PC-3 (cell line): ENCODE data around the gene TMEM132E. TPM values are rescaled to one million over a fixed set of nuclear protein-coding genes. Genes with fewer than 3 reads are reported as not detected.

Experiments
- ATAC-seq: fragments of 200-7000 bp; cut with Tn5 transposase; 2 replicates; pipeline ENCODE4 v1.9.1; 2020; ENCODE audit warnings: mild to moderate bottlenecking, moderate library complexity
- BruUV-seq: library from RNA; stranded (reverse); fragments of 400-500 nt; replicated peaks from 2 replicates; lab custom pipeline; 2021; lab: Mats Ljungman, UMichigan
- CTCF ChIA-PET: fragments of 300-600 bp; sonication (Branson Sonifier 250); formaldehyde crosslinking; loops from one replicate; lab custom pipeline; 2022; ENCODE audit warnings: antibody characterized with exemption; lab: Charles Lee
- POLR2A ChIA-PET: fragments of 300-600 bp; sonication (Branson Sonifier 250); formaldehyde crosslinking; loops from one replicate; lab custom pipeline; 2022; ENCODE audit warnings: antibody characterized with exemption; ENCODE audit not compliant: unreplicated experiment; lab: Charles Lee
- DNase-seq: peaks from one replicate; pipeline ENCODE4 v3.0.0-alpha.2; 2015
- H2AFZ ChIP-seq: fragments of 300-600 bp; sonication (generic); 2 replicates; pipeline ENCODE4 v1.6.0; 2016; ENCODE audit warnings: antibody characterized with exemption, low read length
- H3F3A ChIP-seq: fragments of 300-600 bp; sonication (generic); one replicate; pipeline ENCODE4 v1.6.0; 2017; ENCODE audit warnings: antibody characterized with exemption, low read length, control low read depth, mild to moderate bottlenecking; ENCODE audit not compliant: unreplicated experiment
- H3K27ac ChIP-seq: fragments of 300-600 bp; sonication (generic); 2 replicates; pipeline ENCODE4 v1.5.1; 2016; ENCODE audit warnings: mild to moderate bottlenecking, low read length
- H3K27me3 ChIP-seq: fragments of 300-600 bp; sonication (generic); 2 replicates; pipeline ENCODE4 v1.6.1; 2016; ENCODE audit warnings: low read length, mixed read lengths
- H3K36me3 ChIP-seq: fragments of 300-600 bp; sonication (generic); 2 replicates; pipeline ENCODE4 v1.6.1; 2016; ENCODE audit warnings: low read depth, mixed run types, low read length, mixed read lengths
- H3K4me1 ChIP-seq: fragments of 300-600 bp; sonication (generic); 2 replicates; pipeline ENCODE4 v1.5.1; 2016; ENCODE audit warnings: low read length; ENCODE audit not compliant: insufficient read depth
- H3K4me2 ChIP-seq: fragments of 300-600 bp; sonication (generic); 2 replicates; pipeline ENCODE4 v1.6.0; 2016; ENCODE audit warnings: low read length
- H3K4me3 ChIP-seq: fragments of 300-600 bp; sonication (generic); 2 replicates; pipeline ENCODE4 v1.5.1; 2016; ENCODE audit warnings: mild to moderate bottlenecking, low read length, mixed read lengths
- H3K79me2 ChIP-seq: fragments of 300-600 bp; sonication (generic); 2 replicates; pipeline ENCODE4 v1.6.1; 2017; ENCODE audit warnings: low read length, mixed read lengths
- H3K9ac ChIP-seq: fragments of 300-600 bp; sonication (generic); 2 replicates; pipeline ENCODE4 v1.6.0; 2016; ENCODE audit warnings: mild to moderate bottlenecking, low read length
- H3K9me2 ChIP-seq: fragments of 300-600 bp; sonication (generic); replicated peaks from 2 replicates; pipeline ENCODE4 v1.6.1; 2016; ENCODE audit warnings: mixed run types, low read length, mixed read lengths
- H3K9me3 ChIP-seq: fragments of 300-600 bp; sonication (generic); 2 replicates; pipeline ENCODE4 v1.6.1; 2016; ENCODE audit warnings: low read length, mixed read lengths
- H4K20me1 ChIP-seq: fragments of 300-600 bp; sonication (generic); 2 replicates; pipeline ENCODE4 v1.6.1; 2016; ENCODE audit warnings: low read length, mixed read lengths
- EZH2 ChIP-seq: fragments of 300-600 bp; sonication (generic); IDR thresholded peaks from one replicate; pipeline ENCODE4 v1.6.1; 2017; ENCODE audit warnings: antibody characterized with exemption, mild to moderate bottlenecking, low read length; ENCODE audit not compliant: unreplicated experiment
- EZH2phosphoT487 ChIP-seq: fragments of 300-600 bp; sonication (generic); IDR thresholded peaks from 2 replicates; pipeline ENCODE4 v1.6.1; 2018; ENCODE audit warnings: mild to moderate bottlenecking, antibody characterized with exemption, low read length, borderline replicate concordance
- intact Hi-C: fragments of 100-400 bp; cut with micrococcal nuclease; formaldehyde crosslinking; loops from 2 replicates; pipeline ENCODE4 v1.9.0; 2023
- total RNA-seq: library from RNA; depleted of rRNA; stranded (reverse); fragments of >200 nt; gene quantifications from 2 replicates; pipeline ENCODE4 v1.2.3, GENCODE V29; 2014
- TF ChIP-seq, protein P1 (sequence below): fragments of 300-600 bp; sonication (generic); conservative IDR thresholded peaks from 2 replicates; pipeline ENCODE4 v1.5.1; 2017; ENCODE audit warnings: antibody characterized with exemption, low read depth, mild to moderate bottlenecking, low read length

The TMEM132E gene
- total RNA-seq, 1 experiment from 2014 or later: not detected

DNA sequence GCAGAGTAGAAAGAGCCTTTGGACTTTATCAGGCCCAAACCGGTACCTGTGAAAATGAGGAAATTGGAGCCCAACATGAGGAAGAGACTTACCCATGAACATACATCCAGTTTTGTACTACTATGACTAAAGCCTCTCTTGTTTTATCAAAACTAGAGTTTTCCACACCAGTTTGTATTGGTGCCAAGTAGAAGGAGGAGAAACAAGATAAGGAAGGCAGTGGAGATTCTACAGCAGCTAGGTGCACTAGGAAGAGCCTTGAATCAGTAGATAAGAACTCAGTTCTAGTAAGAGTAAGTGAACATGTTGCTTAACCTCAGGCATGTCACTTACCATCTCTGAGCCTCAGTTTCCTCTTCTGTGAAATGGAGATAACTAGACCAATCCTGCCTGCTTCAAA is 13.7 kb upstream of the TMEM132E start:
- ChIA-PET CTCF (no interaction called here), POLR2A (no interaction called here)
- no peaks in the 10 kb centered on the region for H3K27me3 ChIP-seq
- TF ChIP-seq, protein P1, sequence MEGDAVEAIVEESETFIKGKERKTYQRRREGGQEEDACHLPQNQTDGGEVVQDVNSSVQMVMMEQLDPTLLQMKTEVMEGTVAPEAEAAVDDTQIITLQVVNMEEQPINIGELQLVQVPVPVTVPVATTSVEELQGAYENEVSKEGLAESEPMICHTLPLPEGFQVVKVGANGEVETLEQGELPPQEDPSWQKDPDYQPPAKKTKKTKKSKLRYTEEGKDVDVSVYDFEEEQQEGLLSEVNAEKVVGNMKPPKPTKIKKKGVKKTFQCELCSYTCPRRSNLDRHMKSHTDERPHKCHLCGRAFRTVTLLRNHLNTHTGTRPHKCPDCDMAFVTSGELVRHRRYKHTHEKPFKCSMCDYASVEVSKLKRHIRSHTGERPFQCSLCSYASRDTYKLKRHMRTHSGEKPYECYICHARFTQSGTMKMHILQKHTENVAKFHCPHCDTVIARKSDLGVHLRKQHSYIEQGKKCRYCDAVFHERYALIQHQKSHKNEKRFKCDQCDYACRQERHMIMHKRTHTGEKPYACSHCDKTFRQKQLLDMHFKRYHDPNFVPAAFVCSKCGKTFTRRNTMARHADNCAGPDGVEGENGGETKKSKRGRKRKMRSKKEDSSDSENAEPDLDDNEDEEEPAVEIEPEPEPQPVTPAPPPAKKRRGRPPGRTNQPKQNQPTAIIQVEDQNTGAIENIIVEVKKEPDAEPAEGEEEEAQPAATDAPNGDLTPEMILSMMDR: no peak
- no peak for TF ChIP-seq EZH2
- TF ChIP-seq EZH2phosphoT487: no peak
- H3K79me2 ChIP-seq: no peaks in the 10 kb centered on the region
- DNase-seq (no peak), ATAC-seq (no peak)
- H3K4me2 ChIP-seq: no peak overlapping the region
- intact Hi-C loops: no loop called here
- H3K4me3 ChIP-seq: no peak overlapping the region
- H2AFZ ChIP-seq: no peak overlapping the region
- no peaks in the 10 kb centered on the region for H3K9me2 ChIP-seq
- no peaks in the 10 kb centered on the region for H3K9me3 ChIP-seq
- H3K9ac ChIP-seq: no peak overlapping the region
- no peaks in the 10 kb centered on the region for H3K4me1 ChIP-seq
- no TSS peak for BruUV-seq
- no peaks in the 10 kb centered on the region for H3F3A ChIP-seq
- no peaks in the 10 kb centered on the region for H4K20me1 ChIP-seq
- no peaks in the 10 kb centered on the region for H3K36me3 ChIP-seq
- H3K27ac ChIP-seq: no peak overlapping the region

DNA sequence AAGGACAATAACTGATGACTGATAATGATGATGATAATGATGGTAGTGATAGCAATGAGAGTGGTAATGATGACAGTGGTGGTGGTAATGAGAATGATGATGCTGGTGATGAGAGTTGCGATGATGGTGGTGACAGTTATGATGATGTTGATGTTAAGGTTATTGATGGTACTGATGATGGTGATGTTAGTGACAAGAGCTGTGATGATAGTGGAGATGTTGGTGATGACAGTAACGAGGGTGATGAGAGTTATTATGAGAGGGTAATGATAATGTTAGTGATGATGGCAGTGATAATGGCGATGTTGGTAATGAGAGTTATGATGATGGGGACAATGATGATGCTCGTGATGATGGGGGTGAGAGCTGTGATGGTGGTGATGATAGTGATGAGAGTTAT is 13.2 kb upstream of the TMEM132E start:
- H3K4me3 ChIP-seq: no peak overlapping the region
- CTCF ChIA-PET: no interaction called here

DNA sequence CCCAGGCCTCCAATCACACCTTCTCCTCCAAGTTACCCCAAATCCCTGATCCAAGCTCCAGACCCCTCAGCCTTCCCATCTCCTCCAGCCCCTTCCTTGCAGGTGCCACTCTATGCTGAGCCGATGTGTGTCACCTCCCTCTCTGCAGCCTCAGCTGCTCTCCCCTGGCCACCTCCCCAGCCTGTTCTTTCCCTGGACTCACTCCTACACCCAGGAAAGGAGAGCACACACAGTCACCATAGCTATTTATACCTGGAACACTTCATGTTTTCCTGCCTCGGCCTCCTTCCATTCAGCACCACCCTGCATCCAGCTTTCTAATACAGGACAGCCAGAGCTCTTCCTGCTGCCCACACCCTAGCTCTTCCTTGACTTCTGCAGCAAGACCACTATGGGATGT is 12.5 kb upstream of the TMEM132E start:
- CTCF ChIA-PET: no interaction called here

More for the DNA sequence above, 13.2 kb upstream of the TMEM132E start:
- no peak overlapping the region for H2AFZ ChIP-seq
- H3K27ac ChIP-seq: no peak overlapping the region
- H3K36me3 ChIP-seq: no peaks in the 10 kb centered on the region
- ATAC-seq (no peak), DNase-seq (no peak)
- no peaks in the 10 kb centered on the region for H3K79me2 ChIP-seq
- no peak overlapping the region for H3K4me2 ChIP-seq
- no peak overlapping the region for H3K9ac ChIP-seq
- POLR2A ChIA-PET: no interaction called here
- BruUV-seq: no TSS peak
- intact Hi-C loops: no loop called here
- no peaks in the 10 kb centered on the region for H3K9me3 ChIP-seq
- no peaks in the 10 kb centered on the region for H3F3A ChIP-seq
- no peak for TF ChIP-seq EZH2phosphoT487
- no peak for TF ChIP-seq EZH2
- H4K20me1 ChIP-seq: no peaks in the 10 kb centered on the region
- H3K27me3 ChIP-seq: no peaks in the 10 kb centered on the region
- no peaks in the 10 kb centered on the region for H3K9me2 ChIP-seq
- H3K4me1 ChIP-seq: no peaks in the 10 kb centered on the region

More for the DNA sequence above, 12.5 kb upstream of the TMEM132E start:
- Histone ChIP-seq H3K27ac (no peak overlapping the region), H3K4me3 (no peak overlapping the region), H3K4me2 (no peak overlapping the region), H3F3A (no peaks in the 10 kb centered on the region), H2AFZ (no peak overlapping the region), H3K4me1 (no peaks in the 10 kb centered on the region), H3K79me2 (no peaks in the 10 kb centered on the region), H3K36me3 (no peaks in the 10 kb centered on the region), H3K27me3 (no peaks in the 10 kb centered on the region), H3K9me2 (no peaks in the 10 kb centered on the region), H3K9ac (no peak overlapping the region), H3K9me3 (no peaks in the 10 kb centered on the region), H4K20me1 (no peaks in the 10 kb centered on the region)
- no peak for ATAC-seq
- no TSS peak for BruUV-seq
- no peak for DNase-seq
- POLR2A ChIA-PET: no interaction called here
- intact Hi-C loops: no loop called here
- TF ChIP-seq, protein P1: no peak
- TF ChIP-seq EZH2 (no peak), EZH2phosphoT487 (no peak)
